Natural killer cell treated with Interleukin-12 subunit alpha and Interleukin-12 subunit beta and Interleukin-15 and Interleukin-18, amount 100 ng/mL, for 72 hours (primary cell): ENCODE measurements around the gene FNDC1. TPM values are rescaled to one million over a fixed set of nuclear protein-coding genes. Genes with fewer than 3 reads are reported as not detected.

ENCODE experiments used
- total RNA-seq, 2 donors: library from RNA; stranded (reverse); gene quantifications; one replicate each; pipeline ENCODE4 v1.2.3, GENCODE V29; 2022

The FNDC1 gene
- total RNA-seq, 2 donors from 2014 or later = not detected

Other genes with a start within 250 kb of the FNDC1 start
- gene RSPH3, start 169.2 kb upstream of the FNDC1 start, total RNA-seq = 1 to 10 TPM; 1.9 to 2.4 TPM
- 10 to 100 TPM; 39.6 to 46.8 TPM for gene TAGAP, start 124.4 kb upstream of the FNDC1 start, total RNA-seq